Fibroblast of gingiva (primary cell): ENCODE results near the gene CXorf49.
"Not testable (repeated sequence)": the region's sequence is repeated elsewhere in the genome, so short reads cannot be mapped to it uniquely, and the experiment has no call there.

ENCODE experiments used
- DNase-seq: peaks from one replicate; pipeline ENCODE4 v3.0.0-alpha.2; 2011; ENCODE audit warnings: low read depth

Gene CXorf49

GRCh38 chrX:71718185-71718584 is at the start of gene CXorf49:
Gene CXorf49 (minus strand): TSS chrX:71718285. CDS start chrX:71718151, 134 bp downstream.
- DNase-seq, result not testable (repeated sequence)

- not testable (repeated sequence) for DNase-seq
Measured at GRCh38 chrX:71767134-71767533, 49.0 kb upstream of the CXorf49 start.

GRCh38 chrX:71765613-71766012 is 47.5 kb upstream of the CXorf49 start:
- not testable (repeated sequence) for DNase-seq

- not testable (repeated sequence) for DNase-seq
Measured at GRCh38 chrX:71764832-71765231, 46.7 kb upstream of the CXorf49 start.

GRCh38 chrX:71763049-71763448 is 45.0 kb upstream of the CXorf49 start, which contains the start of gene CXorf49B:
Gene CXorf49B (plus strand): TSS chrX:71763349. CDS start chrX:71763424, 75 bp downstream.
- not testable (repeated sequence) for DNase-seq

GRCh38 chrX:71760688-71761281 is 42.7 kb upstream of the CXorf49 start:
- DNase-seq, result not testable (repeated sequence)

- DNase-seq, result not testable (repeated sequence)
Measured at GRCh38 chrX:71720289-71720886, 2.3 kb upstream of the CXorf49 start.

GRCh38 chrX:71719195-71719594 is 1.1 kb upstream of the CXorf49 start:
- not testable (repeated sequence) for DNase-seq

GRCh38 chrX:71716323-71716722 is 1.8 kb downstream of the CXorf49 start:
- not testable (repeated sequence) for DNase-seq

- DNase-seq, result not testable (repeated sequence)
Measured at GRCh38 chrX:71715551-71715950, 2.5 kb downstream of the CXorf49 start.

GRCh38 chrX:71714064-71714463 is 4.0 kb downstream of the CXorf49 start:
- not testable (repeated sequence) for DNase-seq

GRCh38 chrX:71702853-71703252 is 15.2 kb downstream of the CXorf49 start:
- not testable (repeated sequence) for DNase-seq

GRCh38 chrX:71699023-71699344 is 19.1 kb downstream of the CXorf49 start:
- not testable (repeated sequence) for DNase-seq

- DNase-seq, result not testable (repeated sequence)
Measured at GRCh38 chrX:71698299-71699022, 19.6 kb downstream of the CXorf49 start.

GRCh38 chrX:71697466-71698298 is 20.4 kb downstream of the CXorf49 start:
- DNase-seq, result not testable (repeated sequence)

- DNase-seq, result not testable (repeated sequence)
Measured at GRCh38 chrX:71696641-71697465, 21.2 kb downstream of the CXorf49 start.

- no peak for DNase-seq
Measured at GRCh38 chrX:71679575-71680207, 38.4 kb downstream of the CXorf49 start.

- DNase-seq, result not testable (repeated sequence)
Measured at GRCh38 chrX:71677195-71677594, 40.9 kb downstream of the CXorf49 start.

GRCh38 chrX:71676068-71676795 is 41.9 kb downstream of the CXorf49 start:
- DNase-seq, result not testable (repeated sequence)

- DNase-seq, result not testable (repeated sequence)
Measured at GRCh38 chrX:71675636-71676035, 42.4 kb downstream of the CXorf49 start.
